Endothelial cell of umbilical vein (primary cell): ENCODE measurements around the gene SCN11A. TPM values are rescaled to one million over a fixed set of nuclear protein-coding genes. Genes with fewer than 3 reads are reported as not detected.
A peak's percentile ranks its signal among the peaks of the same experiment; 100 is the strongest.

ENCODE experiments used
- Bru-seq: library from RNA; stranded (reverse); fragments of 400-500 nt; gene quantifications from one replicate; lab custom pipeline; 2021; lab: Mats Ljungman, UMichigan
- BruChase-seq, 2 experiments: library from RNA; stranded (reverse); fragments of 400-500 nt; gene quantifications; one replicate each; lab custom pipeline; 2021; lab: Mats Ljungman, UMichigan
- BruUV-seq: library from RNA; stranded (reverse); fragments of 400-500 nt; replicated peaks from 2 replicates; lab custom pipeline; 2021; lab: Mats Ljungman, UMichigan
- CTCF ChIA-PET: fragments of 300-600, 350-600 bp; sonication (Branson Sonifier 250); formaldehyde crosslinking; loops from one replicate; lab custom pipeline; 2021; ENCODE audit warnings: antibody characterized with exemption, inconsistent platforms; lab: Charles Lee
- POLR2A ChIA-PET: fragments of 300-600, 350-600 bp; sonication (Branson Sonifier 250); formaldehyde crosslinking; loops from one replicate; lab custom pipeline; 2021; ENCODE audit warnings: antibody characterized with exemption, inconsistent platforms; lab: Charles Lee
- DNase-seq: peaks from one replicate; pipeline ENCODE4 v3.0.0-alpha.2; 2011; ENCODE audit warnings: low read depth, low spot score
- FAIRE-seq: peaks from 2 replicates; lab custom pipeline; 2011; peaks lifted over from hg19 to GRCh38; lab: Jason Lieb, UNC
- H2AFZ ChIP-seq: 2 replicates; pipeline ENCODE4 v1.6.0; 2012; ENCODE audit warnings: low read depth, low read length, control low read depth, inconsistent platforms
- H3K27ac ChIP-seq: 2 replicates; pipeline ENCODE4 v1.5.1; 2011; ENCODE audit warnings: low read depth, mild to moderate bottlenecking, control low read depth, low read length, moderate library complexity; ENCODE audit not compliant: insufficient read depth
- H3K27me3 ChIP-seq, 2 experiments: 2 replicates each; pipeline versions ENCODE4 v1.6.0 to v1.6.1; 2011; ENCODE audit warnings: low read length in 2 of 2, mixed read lengths in 1 of 2; ENCODE audit not compliant: control insufficient read depth in 2 of 2, insufficient read depth in 2 of 2
- H3K36me3 ChIP-seq, 2 experiments: 2 replicates in 1 of 2; 3 replicates in 1 of 2; pipeline ENCODE4 v1.5.1; 2011; ENCODE audit warnings: low read length in 2 of 2, mild to moderate bottlenecking in 1 of 2, moderate library complexity in 1 of 2; ENCODE audit not compliant: control insufficient read depth in 2 of 2, insufficient read depth in 2 of 2; ENCODE audit errors: extremely low read depth in 1 of 2
- H3K4me1 ChIP-seq: 3 replicates; pipeline ENCODE4 v1.5.1; 2011; ENCODE audit warnings: mild to moderate bottlenecking, low read length; ENCODE audit not compliant: control insufficient read depth, insufficient read depth; ENCODE audit errors: extremely low read depth
- H3K4me2 ChIP-seq: 2 replicates; pipeline ENCODE4 v1.6.1; 2011; ENCODE audit warnings: low read length, control low read depth, mixed read lengths; ENCODE audit not compliant: insufficient read depth
- H3K4me3 ChIP-seq, 3 experiments: fragments of 200-600 bp in 1 of 3; sonication (generic), shearing (Covaris generic) in 1 of 3; replicated peaks in 1 of 3; 2 replicates each; pipeline ENCODE4 v1.5.1; 2011 to 2016; ENCODE audit warnings: control low read depth in 3 of 3, low read length in 3 of 3, mild to moderate bottlenecking in 2 of 3, inconsistent platforms in 1 of 3, low read depth in 1 of 3, moderate library complexity in 1 of 3; ENCODE audit not compliant: insufficient read depth in 1 of 3
- H3K79me2 ChIP-seq: 2 replicates; pipeline ENCODE4 v1.6.0; 2012; ENCODE audit warnings: low read length, inconsistent platforms; ENCODE audit not compliant: control insufficient read depth, insufficient read depth
- H3K9ac ChIP-seq: replicated peaks from 2 replicates; pipeline ENCODE3; 2011; ENCODE audit warnings: low read length, control low read depth; ENCODE audit not compliant: insufficient read depth; ENCODE audit errors: extremely low read depth
- H3K9me1 ChIP-seq: replicated peaks from 3 replicates; pipeline ENCODE4 v1.6.0; 2011; ENCODE audit warnings: mild to moderate bottlenecking, low read length; ENCODE audit not compliant: control insufficient read depth, insufficient read depth; ENCODE audit errors: extremely low read depth
- H3K9me3 ChIP-seq: replicated peaks from 2 replicates; pipeline ENCODE4 v1.5.1; 2012; ENCODE audit warnings: low read length, inconsistent platforms; ENCODE audit not compliant: control insufficient read depth, insufficient read depth
- H4K20me1 ChIP-seq: replicated peaks from 2 replicates; pipeline ENCODE3; 2011; ENCODE audit warnings: mild to moderate bottlenecking, low read length; ENCODE audit not compliant: control insufficient read depth, insufficient read depth; ENCODE audit errors: extremely low read depth
- EZH2 ChIP-seq: IDR thresholded peaks from 2 replicates; pipeline ENCODE4 v1.6.1; 2012; ENCODE audit warnings: borderline replicate concordance, low read depth, mild to moderate bottlenecking, moderate library complexity, low read length, inconsistent platforms; ENCODE audit not compliant: severe bottlenecking
- POLR2A ChIP-seq: IDR thresholded peaks from 2 replicates; pipeline ENCODE4 v1.6.1; 2012; ENCODE audit warnings: low read depth, mild to moderate bottlenecking, control low read depth, low read length
- POLR2AphosphoS5 ChIP-seq: IDR thresholded peaks from 2 replicates; pipeline ENCODE4 v1.6.1; 2012; ENCODE audit warnings: low read depth, mild to moderate bottlenecking, control low read depth, low read length, moderate library complexity; ENCODE audit not compliant: insufficient read depth
- dilution Hi-C: fragments of 300-500 bp; cut with MboI; formaldehyde crosslinking; loops from one replicate; pipeline ENCODE4 v1.15.0; 2019; ENCODE audit warnings: low sequenced_read_pairs; ENCODE audit not compliant: extremely low pct_ligation_motif_present
- intact Hi-C: fragments of 100-400 bp; cut with micrococcal nuclease; formaldehyde crosslinking; loops from one replicate; pipeline ENCODE4 v1.10.0; 2022
- long read RNA-seq: library from polyadenylated mRNA; stranded (forward); transcript quantifications from one replicate; pipeline ENCODE4 v2.0.0, GENCODE V29; 2021
- polyA minus RNA-seq, 3 experiments: library from RNA; depleted of rRNA, polyadenylated mRNA; stranded (reverse); fragments of >200 nt; gene quantifications; 1 replicate in 1 of 3; 2 replicates in 2 of 3; pipeline ENCODE4 v1.2.3, GENCODE V29; 2011
- polyA plus RNA-seq, 4 experiments: library from polyadenylated mRNA; depleted of rRNA in 3 of 4; stranded (reverse) in 3 of 4; unstranded in 1 of 4; fragments of >200 nt; gene quantifications; 2 replicates each; pipeline versions ENCODE4 v1.2.1 to v1.2.3, GENCODE V29; 2011 to 2012; ENCODE audit warnings: missing spikeins in 1 of 4
- total RNA-seq: library from RNA; stranded (reverse); gene quantifications from 2 replicates; pipeline ENCODE4 v1.2.3, GENCODE V29; 2021

Gene SCN11A
- total RNA-seq (0.07 TPM in 1 of 2 replicates, not detected in the other), polyA plus RNA-seq (0.05 and 0.06 TPM in 2 replicates), polyA minus RNA-seq (0.04 and 0.10 TPM in 2 replicates), Bru-seq, nascent RNA (percentile 13 among the genes with signal in this experiment), BruChase-seq, experiment 1, labeled RNA remaining after a 6-hour chase (percentile 9 among the genes with signal in this experiment), BruChase-seq, experiment 2, labeled RNA remaining after a 2-hour chase (percentile 14 among the genes with signal in this experiment)
- 0.01 TPM in 1 of 2 replicates, not detected in the other for polyA plus RNA-seq (2011; cell fraction: cytosol; rRNA removed)
- 0.36 and 0.50 TPM in 2 replicates for polyA plus RNA-seq (2011; cell fraction: nucleus; rRNA removed)
- polyA plus RNA-seq (2012): 0.04 TPM in 1 of 2 replicates, not detected in the other
- not detected for polyA minus RNA-seq (2011; cell fraction: cytosol; rRNA and poly(A)+ RNA removed)
- polyA minus RNA-seq (2011; cell fraction: nucleus; rRNA and poly(A)+ RNA removed): 0.19 TPM in 2 replicates
- long read RNA-seq: 0 reads

GRCh38 chr3:39051649-39052561 lies at the start of gene SCN11A, which contains the start of gene WDR48:
TSS of gene SCN11A (minus strand) at chr3:39051944. CDS start at chr3:38950362, 101,582 bp downstream.
TSS of gene WDR48 (plus strand) at chr3:39052016. CDS start at chr3:39052026, 10 bp downstream.
- peak within 1 kb of the TSS; percentile 80 for H3K4me2 ChIP-seq
- FAIRE-seq (peak; percentile 86), DNase-seq (peak; percentile 92)
- TF ChIP-seq POLR2AphosphoS5 (peak; percentile 74), EZH2 (no peak), POLR2A (peak; percentile 81)
- H3K9ac ChIP-seq: peak within 1 kb of the TSS; percentile 84
- H3K27ac ChIP-seq: peak within 1 kb of the TSS; percentile 58
- peaks cover 4% of the 10 kb centered on the region in 2 experiments for H3K27me3 ChIP-seq
- TSS peak; percentile 96 for BruUV-seq
- H2AFZ ChIP-seq: peak within 1 kb of the TSS; percentile 83
- H4K20me1 ChIP-seq: no peaks in the 10 kb centered on the region
- H3K4me1 ChIP-seq: peaks cover 6% of the 10 kb centered on the region
- dilution Hi-C loops: no loop called here
- H3K36me3 ChIP-seq: no peaks in the 10 kb centered on the region
- H3K79me2 ChIP-seq: peaks cover 1% of the 10 kb centered on the region
- CTCF ChIA-PET: no interaction called here
- peak within 1 kb of the TSS; percentile 54 to 96 (median 80) for H3K4me3 ChIP-seq
- intact Hi-C loops: loop anchor here (1.0 to 5.0 kb wide), 2 partner anchors 10 to 125 kb away; no protein-coding TSS in a partner anchor
- H3K9me3 ChIP-seq: no peaks in the 10 kb centered on the region
- POLR2A ChIA-PET: no interaction called here
- no peaks in the 10 kb centered on the region for H3K9me1 ChIP-seq
